Mesenchymal stem cell (in vitro differentiated cells and primary cell): ENCODE data around the gene PLEKHB1.

Experiments used
- DNase-seq: peaks from one replicate; pipeline ENCODE4 v3.0.0-alpha.2; 2013
- H2AFZ ChIP-seq: one replicate; pipeline ENCODE4 v1.6.1; 2013; ENCODE audit warnings: low read depth, mild to moderate bottlenecking, control low read depth, inconsistent platforms, low read length, moderate library complexity
- H2AK5ac ChIP-seq: 2 replicates; pipeline ENCODE4 v1.6.1; 2013; ENCODE audit warnings: low read length, moderate library complexity, mild to moderate bottlenecking, inconsistent platforms; ENCODE audit not compliant: severe bottlenecking
- H2BK120ac ChIP-seq: one replicate; pipeline ENCODE4 v1.6.1; 2013; ENCODE audit warnings: low read depth, mild to moderate bottlenecking, inconsistent platforms, low read length, moderate library complexity
- H2BK12ac ChIP-seq, 2 experiments: one replicate each; pipeline ENCODE4 v1.6.1; 2013; ENCODE audit warnings: inconsistent platforms in 2 of 2, low read length in 2 of 2, mild to moderate bottlenecking in 2 of 2, moderate library complexity in 2 of 2, control low read depth in 1 of 2
- H2BK15ac ChIP-seq: one replicate; pipeline ENCODE4 v1.6.1; 2013; ENCODE audit warnings: mild to moderate bottlenecking, low read depth, inconsistent platforms; ENCODE audit not compliant: poor library complexity, severe bottlenecking
- H2BK5ac ChIP-seq: 2 replicates; pipeline ENCODE4 v1.6.1; 2013; ENCODE audit warnings: low read depth, mild to moderate bottlenecking, low read length, control low read depth, inconsistent platforms; ENCODE audit not compliant: poor library complexity, severe bottlenecking
- H3K14ac ChIP-seq, 2 experiments: one replicate each; pipeline ENCODE4 v1.6.1; 2013; ENCODE audit warnings: inconsistent platforms in 2 of 2, low read length in 2 of 2, control low read depth in 1 of 2, mild to moderate bottlenecking in 1 of 2, moderate library complexity in 1 of 2
- H3K18ac ChIP-seq, 2 experiments: one replicate each; pipeline ENCODE4 v1.6.1; 2013; ENCODE audit warnings: inconsistent platforms in 2 of 2, low read length in 2 of 2, control low read depth in 1 of 2, low read depth in 1 of 2, mild to moderate bottlenecking in 1 of 2
- H3K23ac ChIP-seq, 2 experiments: one replicate each; pipeline ENCODE4 v1.6.1; 2013; ENCODE audit warnings: inconsistent platforms in 2 of 2, low read length in 2 of 2, mild to moderate bottlenecking in 2 of 2, moderate library complexity in 2 of 2, control low read depth in 1 of 2
- H3K27ac ChIP-seq: 2 replicates; pipeline ENCODE4 v1.5.1; 2013; ENCODE audit warnings: mild to moderate bottlenecking, moderate library complexity, low read length, control low read depth, inconsistent platforms; ENCODE audit not compliant: poor library complexity, severe bottlenecking
- H3K27me3 ChIP-seq, 2 experiments: 2 replicates each; pipeline versions ENCODE4 v1.6.1 to v1.7.0; 2013; ENCODE audit warnings: low read length in 2 of 2, mild to moderate bottlenecking in 2 of 2, moderate library complexity in 2 of 2, control low read depth in 1 of 2, inconsistent platforms in 1 of 2; ENCODE audit not compliant: control insufficient read depth in 1 of 2, insufficient read depth in 1 of 2
- H3K36me3 ChIP-seq, 2 experiments: 2 replicates each; pipeline versions ENCODE4 v1.6.1 to v1.7.0; 2013; ENCODE audit warnings: low read length in 2 of 2, control low read depth in 1 of 2, inconsistent platforms in 1 of 2, low read depth in 1 of 2, mild to moderate bottlenecking in 1 of 2; ENCODE audit not compliant: insufficient read depth in 2 of 2, control insufficient read depth in 1 of 2
- H3K4ac ChIP-seq, 2 experiments: one replicate each; pipeline ENCODE4 v1.6.1; 2013; ENCODE audit warnings: inconsistent platforms in 2 of 2, low read length in 2 of 2, mild to moderate bottlenecking in 2 of 2, moderate library complexity in 2 of 2, control low read depth in 1 of 2, low read depth in 1 of 2
- H3K4me1 ChIP-seq: 2 replicates; pipeline ENCODE4 v1.6.1; 2013; ENCODE audit warnings: low read depth, low read length, control low read depth; ENCODE audit not compliant: control insufficient read depth, insufficient read depth
- H3K4me2 ChIP-seq: 2 replicates; pipeline ENCODE4 v1.6.1; 2013; ENCODE audit warnings: low read length, mild to moderate bottlenecking, inconsistent platforms; ENCODE audit not compliant: poor library complexity, severe bottlenecking
- H3K4me3 ChIP-seq, 2 experiments: 2 replicates each; pipeline versions ENCODE4 v1.5.1 to v1.7.0; 2013; ENCODE audit warnings: low read length in 2 of 2, mild to moderate bottlenecking in 2 of 2, control low read depth in 1 of 2, low read depth in 1 of 2; ENCODE audit not compliant: insufficient read depth in 1 of 2
- H3K79me1 ChIP-seq: replicated peaks from 2 replicates; pipeline ENCODE4 v1.6.1; 2013; ENCODE audit warnings: mild to moderate bottlenecking, control low read depth, low read length, inconsistent platforms; ENCODE audit not compliant: poor library complexity, severe bottlenecking
- H3K9ac ChIP-seq: 2 replicates; pipeline ENCODE4 v1.7.0; 2013; ENCODE audit warnings: mild to moderate bottlenecking, low read length, moderate library complexity
- H3K9me3 ChIP-seq: 2 replicates; pipeline ENCODE4 v1.7.0; 2013; ENCODE audit warnings: mild to moderate bottlenecking, low read length; ENCODE audit not compliant: control insufficient read depth
- H4K8ac ChIP-seq: one replicate; pipeline ENCODE4 v1.6.1; 2013; ENCODE audit warnings: inconsistent platforms, mild to moderate bottlenecking, low read length, moderate library complexity
- H4K91ac ChIP-seq: one replicate; pipeline ENCODE4 v1.6.1; 2013; ENCODE audit warnings: mild to moderate bottlenecking, low read length, inconsistent platforms
- WGBS: methylation state at CpG from one replicate; pipeline ENCODE4 v1.1.7; 2013; ENCODE audit warnings: mixed read lengths; 5-methylcytosine and 5-hydroxymethylcytosine counted together

The PLEKHB1 gene

GRCh38 chr11:73633999-73634398 is 12.4 kb upstream of the PLEKHB1 start:
- H2BK15ac ChIP-seq = no peak overlapping the region
- H2BK5ac ChIP-seq = no peak overlapping the region
- no peaks in the 10 kb centered on the region for H3K79me1 ChIP-seq
- H2BK120ac ChIP-seq = no peak overlapping the region
- H3K4me2 ChIP-seq = no peak overlapping the region
- DNase-seq = no peak
- H3K23ac ChIP-seq = no peak overlapping the region
- no peaks in the 10 kb centered on the region for H3K9me3 ChIP-seq
- no peak overlapping the region for H3K27ac ChIP-seq
- WGBS = 100% methylated on average over 1 of the region's 2 CpGs
- H2AFZ ChIP-seq = no peak overlapping the region
- no peak overlapping the region for H4K91ac ChIP-seq
- H3K18ac ChIP-seq = no peak overlapping the region
- no peaks in the 10 kb centered on the region for H3K4me1 ChIP-seq
- peaks cover 4 to 10% of the 10 kb centered on the region in 2 experiments for H3K27me3 ChIP-seq
- H4K8ac ChIP-seq = no peak overlapping the region
- no peak overlapping the region for H2BK12ac ChIP-seq
- H3K4me3 ChIP-seq = no peak overlapping the region
- H3K36me3 ChIP-seq = no peaks in the 10 kb centered on the region
- H3K9ac ChIP-seq = no peak overlapping the region
- H3K14ac ChIP-seq = no peak overlapping the region
- H2AK5ac ChIP-seq = no peak overlapping the region
- no peak overlapping the region for H3K4ac ChIP-seq

GRCh38 chr11:73635721-73636120 is 10.7 kb upstream of the PLEKHB1 start:
- Histone ChIP-seq H2AFZ (no peak overlapping the region), H3K18ac (no peak overlapping the region), H3K9ac (no peak overlapping the region), H3K4me1 (no peaks in the 10 kb centered on the region), H3K4ac (no peak overlapping the region), H3K27ac (no peak overlapping the region), H4K8ac (no peak overlapping the region), H2BK120ac (no peak overlapping the region), H2BK12ac (no peak overlapping the region), H3K23ac (no peak overlapping the region), H4K91ac (no peak overlapping the region), H3K4me3 (no peak overlapping the region), H3K9me3 (no peaks in the 10 kb centered on the region), H3K27me3 (peaks cover 3 to 9% of the 10 kb centered on the region in 2 experiments), H3K4me2 (no peak overlapping the region), H3K36me3 (no peaks in the 10 kb centered on the region), H3K14ac (no peak overlapping the region), H2BK15ac (no peak overlapping the region), H2BK5ac (no peak overlapping the region), H3K79me1 (no peaks in the 10 kb centered on the region), H2AK5ac (no peak overlapping the region)
- no peak for DNase-seq
- WGBS = 98% methylated on average over 5 of the region's 5 CpGs

- no peak overlapping the region for H3K27ac ChIP-seq
- no peaks in the 10 kb centered on the region for H3K79me1 ChIP-seq
- no peak overlapping the region for H2BK120ac ChIP-seq
- whole genome bisulfite sequencing = 95% methylated on average over 5 of the region's 5 CpGs
- H3K27me3 ChIP-seq = peaks cover 3 to 12% of the 10 kb centered on the region in 2 experiments
- no peak overlapping the region for H3K23ac ChIP-seq
- no peak overlapping the region for H2AFZ ChIP-seq
- H3K4me1 ChIP-seq = no peaks in the 10 kb centered on the region
- H3K14ac ChIP-seq = no peak overlapping the region
- no peak overlapping the region for H4K91ac ChIP-seq
- H4K8ac ChIP-seq = no peak overlapping the region
- no peak for DNase-seq
- no peak overlapping the region for H3K4ac ChIP-seq
- H3K9me3 ChIP-seq = no peaks in the 10 kb centered on the region
- no peak overlapping the region for H2BK12ac ChIP-seq
- H3K18ac ChIP-seq = no peak overlapping the region
- H3K36me3 ChIP-seq = no peaks in the 10 kb centered on the region
- no peak overlapping the region for H3K9ac ChIP-seq
- H3K4me2 ChIP-seq = no peak overlapping the region
- no peak overlapping the region for H3K4me3 ChIP-seq
- H2BK5ac ChIP-seq = no peak overlapping the region
- H2BK15ac ChIP-seq = no peak overlapping the region
- no peak overlapping the region for H2AK5ac ChIP-seq
These were observed 10.1 kb upstream of the PLEKHB1 start for GRCh38 chr11:73636249-73636648.

GRCh38 chr11:73637012-73637411 is 9.4 kb upstream of the PLEKHB1 start:
- Histone ChIP-seq H2AK5ac (no peak overlapping the region), H3K14ac (no peak overlapping the region), H2BK15ac (no peak overlapping the region), H3K27me3 (peaks cover 3 to 12% of the 10 kb centered on the region in 2 experiments), H3K4me1 (no peaks in the 10 kb centered on the region), H3K4me3 (no peak overlapping the region), H4K91ac (no peak overlapping the region), H3K36me3 (no peaks in the 10 kb centered on the region), H3K23ac (no peak overlapping the region), H2BK120ac (no peak overlapping the region), H3K79me1 (no peaks in the 10 kb centered on the region), H3K4ac (no peak overlapping the region), H2BK5ac (no peak overlapping the region), H2BK12ac (no peak overlapping the region), H3K27ac (no peak overlapping the region), H3K18ac (no peak overlapping the region), H3K4me2 (no peak overlapping the region), H4K8ac (no peak overlapping the region), H3K9ac (no peak overlapping the region), H2AFZ (no peak overlapping the region), H3K9me3 (no peaks in the 10 kb centered on the region)
- no peak for DNase-seq
- 61% methylated on average over 1 of the region's 1 CpG for WGBS
